SK-N-SH treated with all-trans-retinoic acid at 6 μM for 48 hours (cell line): ENCODE data around the gene COL16A1.

ENCODE experiments used
- ATAC-seq: fragments of 200-7000 bp; cut with Tn5 transposase; 3 replicates; pipeline ENCODE4 v1.9.1; 2020; ENCODE audit warnings: mild to moderate bottlenecking, moderate library complexity
- ESRRG ChIP-seq: fragments of 250-450 bp; sonication (Bioruptor Pico); IDR thresholded peaks from 2 replicates; pipeline ENCODE4 v1.6.1; 2021; ENCODE audit warnings: mild to moderate bottlenecking
- PATZ1 ChIP-seq: fragments of 250-450 bp; sonication (Bioruptor Pico); IDR thresholded peaks from 2 replicates; pipeline ENCODE4 v1.8.0; 2020; ENCODE audit warnings: mild to moderate bottlenecking, moderate library complexity, borderline replicate concordance
- POU6F1 ChIP-seq: fragments of 250-450 bp; sonication (Bioruptor Pico); IDR thresholded peaks from 2 replicates; pipeline ENCODE4 v1.8.0; 2021; ENCODE audit warnings: low read depth, mild to moderate bottlenecking, moderate library complexity, borderline replicate concordance
- RARB ChIP-seq: fragments of 250-450 bp; sonication (Bioruptor Pico); IDR thresholded peaks from 2 replicates; pipeline ENCODE4 v1.8.0; 2021; ENCODE audit warnings: mild to moderate bottlenecking, moderate library complexity
- SNAI2 ChIP-seq: fragments of 250-450 bp; sonication (Bioruptor Pico); IDR thresholded peaks from 2 replicates; pipeline ENCODE4 v1.5.0; 2020; ENCODE audit warnings: mild to moderate bottlenecking, moderate library complexity
- TSHZ2 ChIP-seq: fragments of 250-450 bp; sonication (Bioruptor Pico); IDR thresholded peaks from 2 replicates; pipeline ENCODE4 v1.5.0; 2020; ENCODE audit warnings: mild to moderate bottlenecking, moderate library complexity
- ZNF8 ChIP-seq: fragments of 450-650 bp; formaldehyde crosslinking; IDR thresholded peaks from 2 replicates; pipeline ENCODE4 v1.5.0; 2020; ENCODE audit warnings: mild to moderate bottlenecking, moderate library complexity

COL16A1 gene

GRCh38 chr1:31605908-31606427, 97.8 kb downstream of the COL16A1 start:
- no peak for TF ChIP-seq ESRRG (CRISPR knock-in tag)
- TF ChIP-seq TSHZ2 (CRISPR knock-in tag) = no peak
- no peak for TF ChIP-seq ZNF8 (CRISPR knock-in tag)
- TF ChIP-seq SNAI2 = no peak
- TF ChIP-seq RARB (CRISPR knock-in tag) = no peak
- no peak for TF ChIP-seq PATZ1 (CRISPR knock-in tag)
- TF ChIP-seq POU6F1 (CRISPR knock-in tag) = no peak
- no peak for ATAC-seq
